Activated T-cell treated with anti-CD3 and anti-CD28 coated beads for 48 hours (primary cell): Measurements from ENCODE around the gene PDE4D.

ENCODE experiments used
- DNase-seq: peaks from one replicate; pipeline ENCODE4 v3.0.0-alpha.2; 2020; ENCODE audit warnings: low read depth

The PDE4D gene

GRCh38 chr5:59136549-59136948 is 757.0 kb downstream of the PDE4D start:
- no peak for DNase-seq

- DNase-seq, result no peak
Observed at GRCh38 chr5:59134471-59135163, 758.9 kb downstream of the PDE4D start.

GRCh38 chr5:59133764-59134261 is 759.7 kb downstream of the PDE4D start:
- no peak for DNase-seq

GRCh38 chr5:59132131-59132530 is 761.4 kb downstream of the PDE4D start:
- no peak for DNase-seq

- DNase-seq, result no peak
Observed at GRCh38 chr5:59130431-59130830, 763.1 kb downstream of the PDE4D start.

GRCh38 chr5:59128646-59129290 is 764.8 kb downstream of the PDE4D start:
- DNase-seq, result no peak

GRCh38 chr5:59126708-59127573 is 766.6 kb downstream of the PDE4D start:
- no peak for DNase-seq

- DNase-seq, result no peak
Observed at GRCh38 chr5:59126016-59126707, 767.4 kb downstream of the PDE4D start.

- no peak for DNase-seq
Observed at GRCh38 chr5:59125011-59125961, 768.2 kb downstream of the PDE4D start.

- no peak for DNase-seq
Observed at GRCh38 chr5:59123595-59124561, 769.6 kb downstream of the PDE4D start.

GRCh38 chr5:59119480-59119879 is 774.0 kb downstream of the PDE4D start:
- DNase-seq, result no peak

- no peak for DNase-seq
Observed at GRCh38 chr5:59117320-59117719, 776.2 kb downstream of the PDE4D start.

GRCh38 chr5:59116231-59116865 is 777.2 kb downstream of the PDE4D start:
- no peak for DNase-seq

- no peak for DNase-seq
Observed at GRCh38 chr5:59115345-59115744, 778.2 kb downstream of the PDE4D start.

- no peak for DNase-seq
Observed at GRCh38 chr5:59109383-59109782, 784.1 kb downstream of the PDE4D start.

GRCh38 chr5:59107692-59108091 is 785.8 kb downstream of the PDE4D start:
- DNase-seq, result no peak

- DNase-seq, result no peak
Observed at GRCh38 chr5:59104400-59105127, 789.0 kb downstream of the PDE4D start.

- no peak for DNase-seq
Observed at GRCh38 chr5:59103303-59103702, 790.2 kb downstream of the PDE4D start.

GRCh38 chr5:59102437-59102836 is 791.1 kb downstream of the PDE4D start:
- no peak for DNase-seq
